Activated CD8-positive, alpha-beta memory T cell treated with anti-CD3 and anti-CD28 coated beads for 4 hours (primary cell): ENCODE results near the gene C7orf25.
"Not testable (repeated sequence)": the region's sequence is repeated elsewhere in the genome, so short reads cannot be mapped to it uniquely, and the experiment has no call there.

Experiments
- DNase-seq, 2 donors: peaks; one replicate each; pipeline ENCODE4 v3.0.0-alpha.2; 2020; ENCODE audit warnings: low read depth in 2 of 2

Gene C7orf25

GRCh38 chr7:42929449-42929848 is 17.6 kb upstream of the C7orf25 start:
- no peak for DNase-seq

GRCh38 chr7:42928754-42929153 is 16.9 kb upstream of the C7orf25 start:
- DNase-seq = no peak

- no peak for DNase-seq
Observed at GRCh38 chr7:42926204-42926603, 14.3 kb upstream of the C7orf25 start.

- no peak for DNase-seq
Observed at GRCh38 chr7:42925630-42926029, 13.8 kb upstream of the C7orf25 start.

GRCh38 chr7:42924223-42924838 is 12.5 kb upstream of the C7orf25 start:
- DNase-seq = no peak

GRCh38 chr7:42922017-42922753 is 10.3 kb upstream of the C7orf25 start:
- DNase-seq = no peak

- DNase-seq = no peak
Observed at GRCh38 chr7:42915356-42915755, 3.5 kb upstream of the C7orf25 start.

GRCh38 chr7:42914421-42915045 is 2.7 kb upstream of the C7orf25 start:
- no peak for DNase-seq

GRCh38 chr7:42914009-42914408 is 2.1 kb upstream of the C7orf25 start:
- no peak for DNase-seq

GRCh38 chr7:42913591-42913990 is 1.7 kb upstream of the C7orf25 start:
- DNase-seq = no peak

GRCh38 chr7:42910306-42910705 is 1.6 kb downstream of the C7orf25 start:
- no peak for DNase-seq

- DNase-seq = no peak
Observed at GRCh38 chr7:42907316-42907715, 4.6 kb downstream of the C7orf25 start.

- no peak for DNase-seq
Observed at GRCh38 chr7:42906181-42906580, 5.7 kb downstream of the C7orf25 start.

GRCh38 chr7:42902331-42902730 is 9.5 kb downstream of the C7orf25 start:
- DNase-seq = no peak

GRCh38 chr7:42900842-42901241 is 11.0 kb downstream of the C7orf25 start:
- no peak for DNase-seq

- DNase-seq = no peak
Observed at GRCh38 chr7:42893346-42894240, 18.3 kb downstream of the C7orf25 start.

GRCh38 chr7:42886893-42887505 is 24.9 kb downstream of the C7orf25 start:
- no peak for DNase-seq

GRCh38 chr7:42886129-42886528 is 25.7 kb downstream of the C7orf25 start:
- no peak for DNase-seq

GRCh38 chr7:42885183-42885582 is 26.7 kb downstream of the C7orf25 start:
- DNase-seq = not testable (repeated sequence)

GRCh38 chr7:42883950-42884349 is 27.9 kb downstream of the C7orf25 start:
- DNase-seq = no peak

- no peak for DNase-seq
Observed at GRCh38 chr7:42880392-42880791, 31.5 kb downstream of the C7orf25 start.

- DNase-seq = no peak
Observed at GRCh38 chr7:42878303-42878702, 33.6 kb downstream of the C7orf25 start.
